Measurements from ENCODE around the gene PRPF8.
"Not testable (repeated sequence)": the region's sequence is repeated elsewhere in the genome, so short reads cannot be mapped to it uniquely, and the experiment has no call there.

The PRPF8 gene

GRCh38 chr17:1684378-1685189 lies at the start of gene PRPF8:
Gene PRPF8 (minus strand): TSS chr17:1684867. CDS start chr17:1684571, 296 bp downstream.
- in situ Hi-C loops (cut with HindIII; ENCODE audit: low sequenced_read_pairs), result no loop called here

GRCh38 chr17:1733759-1734158 lies 49.1 kb upstream of the PRPF8 start:
- in situ Hi-C loops (cut with HindIII; ENCODE audit: low sequenced_read_pairs), result no loop called here

GRCh38 chr17:1732833-1733321 lies 48.2 kb upstream of the PRPF8 start:
- in situ Hi-C loops (cut with HindIII; ENCODE audit: low sequenced_read_pairs), result no loop called here

GRCh38 chr17:1732241-1732832 lies 47.7 kb upstream of the PRPF8 start:
- in situ Hi-C loops (cut with HindIII; ENCODE audit: low sequenced_read_pairs), result no loop called here

- in situ Hi-C loops (cut with HindIII; ENCODE audit: low sequenced_read_pairs), result no loop called here
These were observed 46.5 kb upstream of the PRPF8 start for GRCh38 chr17:1731194-1731506.

- in situ Hi-C loops (cut with HindIII; ENCODE audit: low sequenced_read_pairs), result no loop called here
These were observed 45.9 kb upstream of the PRPF8 start for GRCh38 chr17:1730326-1731193.

GRCh38 chr17:1729966-1730325 lies 45.3 kb upstream of the PRPF8 start:
- in situ Hi-C loops (cut with HindIII; ENCODE audit: low sequenced_read_pairs), result no loop called here

GRCh38 chr17:1727876-1728630 lies 43.4 kb upstream of the PRPF8 start:
- in situ Hi-C loops (cut with HindIII; ENCODE audit: low sequenced_read_pairs), result no loop called here

- in situ Hi-C loops (cut with HindIII; ENCODE audit: low sequenced_read_pairs), result no loop called here
These were observed 42.7 kb upstream of the PRPF8 start for GRCh38 chr17:1727258-1727789.

GRCh38 chr17:1726626-1727257 lies 42.1 kb upstream of the PRPF8 start:
- in situ Hi-C loops (cut with HindIII; ENCODE audit: low sequenced_read_pairs), result no loop called here

GRCh38 chr17:1725642-1726511 lies 41.2 kb upstream of the PRPF8 start:
- in situ Hi-C loops (cut with HindIII; ENCODE audit: low sequenced_read_pairs), result no loop called here

- in situ Hi-C loops (cut with HindIII; ENCODE audit: low sequenced_read_pairs), result no loop called here
These were observed 40.4 kb upstream of the PRPF8 start for GRCh38 chr17:1724869-1725641.

- in situ Hi-C loops (cut with HindIII; ENCODE audit: low sequenced_read_pairs), result no loop called here
These were observed 39.7 kb upstream of the PRPF8 start, which contains the start of gene WDR81 for GRCh38 chr17:1724351-1724868. Gene WDR81 (plus strand): TSS chr17:1724704. CDS start chr17:1724960, 256 bp downstream.

GRCh38 chr17:1722022-1722421 lies 37.4 kb upstream of the PRPF8 start:
- in situ Hi-C loops (cut with HindIII; ENCODE audit: low sequenced_read_pairs), result not testable (repeated sequence)

- in situ Hi-C loops (cut with HindIII; ENCODE audit: low sequenced_read_pairs), result no loop called here
These were observed 36.3 kb upstream of the PRPF8 start for GRCh38 chr17:1720856-1721386.

- in situ Hi-C loops (cut with HindIII; ENCODE audit: low sequenced_read_pairs), result no loop called here
These were observed 33.9 kb upstream of the PRPF8 start for GRCh38 chr17:1718362-1719165.

All from DLD1 (cell line).